GM19372 (cell line): Measurements from ENCODE around the gene CNNM1.
A peak's percentile ranks its signal among the peaks of the same experiment; 100 is the strongest.

Experiments used
- ATAC-seq: cut with Tn5 transposase; IDR thresholded peaks from one replicate; pipeline ENCODE4 v1.9.1; 2021; ENCODE audit warnings: mild to moderate bottlenecking, low read depth, moderate library complexity; ENCODE audit not compliant: unreplicated experiment

CNNM1 gene

GRCh38 chr10:99329304-99329553 lies at the start of gene CNNM1:
TSS of gene CNNM1 (plus strand) at chr10:99329356. CDS start at chr10:99329388, 32 bp downstream.
- ATAC-seq: peak; percentile 72

- ATAC-seq: no peak
These were observed 49.5 kb upstream of the CNNM1 start for GRCh38 chr10:99279626-99280111.

GRCh38 chr10:99280472-99280871 lies 48.7 kb upstream of the CNNM1 start:
- no peak for ATAC-seq

GRCh38 chr10:99285881-99286280 lies 43.3 kb upstream of the CNNM1 start:
- ATAC-seq: no peak

- ATAC-seq: no peak
These were observed 38.9 kb upstream of the CNNM1 start for GRCh38 chr10:99290306-99290705.

- no peak for ATAC-seq
These were observed 37.0 kb upstream of the CNNM1 start for GRCh38 chr10:99292159-99292558.

GRCh38 chr10:99296605-99297004 lies 32.6 kb upstream of the CNNM1 start:
- ATAC-seq: no peak

GRCh38 chr10:99297033-99297432 lies 32.1 kb upstream of the CNNM1 start:
- no peak for ATAC-seq

- no peak for ATAC-seq
These were observed 25.0 kb upstream of the CNNM1 start for GRCh38 chr10:99303899-99304861.

- no peak for ATAC-seq
These were observed 24.3 kb upstream of the CNNM1 start for GRCh38 chr10:99304862-99305229.

GRCh38 chr10:99312501-99312900 lies 16.7 kb upstream of the CNNM1 start:
- no peak for ATAC-seq

GRCh38 chr10:99315853-99316252 lies 13.3 kb upstream of the CNNM1 start:
- ATAC-seq: no peak

- no peak for ATAC-seq
These were observed 12.8 kb upstream of the CNNM1 start for GRCh38 chr10:99316374-99316773.

GRCh38 chr10:99318048-99318447 lies 11.1 kb upstream of the CNNM1 start:
- ATAC-seq: no peak

GRCh38 chr10:99318475-99318874 lies 10.7 kb upstream of the CNNM1 start:
- ATAC-seq: no peak

- no peak for ATAC-seq
These were observed 3.9 kb upstream of the CNNM1 start for GRCh38 chr10:99325281-99325680.

GRCh38 chr10:99326871-99327270 lies 2.3 kb upstream of the CNNM1 start:
- no peak for ATAC-seq

- ATAC-seq: no peak
These were observed 415 bp upstream of the CNNM1 start for GRCh38 chr10:99328579-99329303.

- peak; percentile 44 for ATAC-seq
These were observed 594 bp downstream of the CNNM1 start for GRCh38 chr10:99329554-99330346.

GRCh38 chr10:99330347-99330924 lies 1.3 kb downstream of the CNNM1 start:
- no peak for ATAC-seq
